GM21528 (cell line): ENCODE results near the gene NOTCH3.

ENCODE experiments used
- ATAC-seq: cut with Tn5 transposase; IDR thresholded peaks from one replicate; pipeline ENCODE4 v1.9.1; 2021; ENCODE audit warnings: mild to moderate bottlenecking, moderate library complexity; ENCODE audit not compliant: unreplicated experiment, low FRiP score

NOTCH3 gene

DNA sequence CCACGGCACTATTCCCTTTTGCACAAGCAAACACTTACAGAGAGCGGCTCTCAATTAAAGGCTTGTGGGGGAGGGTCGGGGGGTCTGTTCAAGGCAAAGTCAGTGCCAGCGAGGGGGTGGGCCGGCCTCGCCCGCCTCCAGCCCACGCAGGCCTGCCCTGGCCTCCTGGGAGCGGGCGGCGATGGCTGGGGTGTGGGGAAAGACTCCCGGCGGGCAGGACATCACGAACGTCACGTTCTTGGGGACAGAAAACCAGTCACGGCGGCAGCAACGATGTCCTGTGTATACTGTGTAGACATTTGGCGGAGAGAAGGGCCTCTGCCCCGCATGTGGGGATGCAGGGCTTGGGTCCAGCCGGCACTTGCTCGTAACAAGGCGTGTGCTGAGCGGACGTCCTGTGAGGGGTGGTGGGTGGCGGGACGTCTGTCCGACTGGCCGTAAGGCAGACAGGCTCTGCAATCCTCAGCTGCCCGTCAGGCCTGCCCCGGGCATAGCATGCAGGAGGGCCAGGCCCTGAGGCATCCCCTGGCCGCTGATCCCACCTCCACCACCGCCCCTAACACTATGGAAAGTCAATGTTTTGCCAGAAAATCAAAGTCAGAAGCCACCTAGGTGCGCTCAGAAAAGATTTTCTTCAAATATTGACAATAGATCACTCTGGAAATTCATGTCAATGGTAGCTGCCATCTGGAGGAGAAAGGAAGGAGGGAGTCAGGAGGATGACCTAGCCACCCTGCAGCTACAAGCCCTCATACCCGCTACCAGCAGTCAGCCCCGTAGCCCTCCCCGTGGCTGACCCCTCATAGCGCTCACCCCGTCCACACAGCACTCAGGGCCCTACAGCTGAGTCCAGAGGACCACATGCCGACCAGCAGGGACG is 37.2 kb upstream of the NOTCH3 start:
- no peak for ATAC-seq

DNA sequence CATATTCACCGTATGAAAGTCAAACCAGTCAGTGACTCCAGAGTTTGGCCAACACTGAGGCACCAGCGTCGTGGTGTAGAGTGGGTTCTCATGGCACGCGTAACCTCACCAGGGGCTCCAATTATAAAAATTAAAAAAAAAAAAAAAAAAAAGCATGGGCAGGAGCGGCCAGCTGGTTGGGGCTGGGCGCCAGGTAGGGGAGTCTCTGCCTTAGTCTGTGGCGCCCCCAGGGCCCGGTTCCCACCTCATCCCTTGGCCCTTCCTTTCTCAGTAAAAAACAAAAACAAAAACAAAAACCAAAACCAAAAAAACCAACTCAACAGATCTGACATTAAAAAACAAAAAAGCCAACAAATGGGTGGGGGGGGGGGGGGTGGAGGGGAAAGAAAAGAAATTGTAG is 36.1 kb upstream of the NOTCH3 start:
- ATAC-seq = no peak

DNA sequence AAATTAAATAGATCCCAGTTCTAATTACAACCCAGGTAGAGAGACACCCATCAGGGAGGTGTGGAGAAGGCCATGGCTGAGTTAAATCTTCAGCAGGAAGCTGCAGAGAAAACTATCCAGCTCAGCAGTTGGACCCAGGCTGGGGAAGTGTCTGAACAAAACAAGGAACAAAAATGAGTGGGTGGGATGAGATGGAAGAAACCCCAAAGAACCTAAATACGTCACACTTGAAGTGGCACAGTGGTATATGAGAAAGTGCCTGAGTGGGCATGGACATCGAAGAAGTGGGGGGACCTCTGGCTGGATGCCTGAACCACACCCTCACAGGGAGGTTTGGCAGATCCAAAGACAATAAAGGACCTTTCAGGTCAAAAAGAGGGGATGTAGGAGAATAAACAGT is 35.0 kb upstream of the NOTCH3 start:
- ATAC-seq = no peak

GRCh38 chr19:15234431-15235130 is 33.8 kb upstream of the NOTCH3 start:
- no peak for ATAC-seq

DNA sequence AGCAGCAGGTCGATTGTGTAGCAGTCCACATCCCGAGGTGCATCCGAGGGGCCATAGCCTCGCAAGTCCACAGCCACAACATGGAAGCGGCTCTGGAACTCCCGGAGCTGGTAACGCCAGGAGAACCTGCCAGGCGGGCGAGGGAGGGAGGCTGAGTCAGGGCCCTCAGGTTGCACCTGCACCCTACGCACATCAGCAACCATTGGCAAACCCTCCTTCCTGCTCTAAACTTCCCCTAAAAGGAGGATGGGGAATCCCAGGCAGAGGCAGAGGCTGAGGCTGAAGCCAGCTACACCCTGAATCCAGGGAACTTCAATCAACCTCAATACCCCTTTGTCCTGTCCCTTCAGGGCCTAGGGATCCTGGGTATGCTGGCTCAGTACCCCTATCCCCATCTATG is 30.5 kb upstream of the NOTCH3 start:
- no peak for ATAC-seq

GRCh38 chr19:15227261-15227660 is 26.5 kb upstream of the NOTCH3 start:
- ATAC-seq = no peak

DNA sequence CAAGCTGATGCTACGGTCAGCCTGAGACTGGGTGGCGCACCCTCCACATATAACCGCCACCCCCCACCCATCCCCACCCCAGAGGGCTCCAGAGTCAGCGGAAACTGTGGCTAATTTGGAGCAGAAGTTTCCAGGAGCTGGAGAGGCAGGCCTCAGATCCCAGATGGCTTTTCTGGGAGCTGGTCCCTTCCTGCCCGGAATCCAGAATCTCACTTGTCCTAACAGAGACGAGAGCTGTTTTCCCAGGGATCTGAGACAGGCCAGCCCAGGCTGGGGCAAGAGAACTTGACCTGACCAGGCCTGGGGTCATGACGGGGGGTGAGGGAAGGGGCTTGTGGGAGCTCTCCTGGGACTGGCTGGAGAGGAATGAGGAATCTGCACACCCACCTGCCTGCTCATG is 25.0 kb upstream of the NOTCH3 start:
- no peak for ATAC-seq

- ATAC-seq = no peak
Measured at GRCh38 chr19:15223649-15224361, 23.0 kb upstream of the NOTCH3 start.

DNA sequence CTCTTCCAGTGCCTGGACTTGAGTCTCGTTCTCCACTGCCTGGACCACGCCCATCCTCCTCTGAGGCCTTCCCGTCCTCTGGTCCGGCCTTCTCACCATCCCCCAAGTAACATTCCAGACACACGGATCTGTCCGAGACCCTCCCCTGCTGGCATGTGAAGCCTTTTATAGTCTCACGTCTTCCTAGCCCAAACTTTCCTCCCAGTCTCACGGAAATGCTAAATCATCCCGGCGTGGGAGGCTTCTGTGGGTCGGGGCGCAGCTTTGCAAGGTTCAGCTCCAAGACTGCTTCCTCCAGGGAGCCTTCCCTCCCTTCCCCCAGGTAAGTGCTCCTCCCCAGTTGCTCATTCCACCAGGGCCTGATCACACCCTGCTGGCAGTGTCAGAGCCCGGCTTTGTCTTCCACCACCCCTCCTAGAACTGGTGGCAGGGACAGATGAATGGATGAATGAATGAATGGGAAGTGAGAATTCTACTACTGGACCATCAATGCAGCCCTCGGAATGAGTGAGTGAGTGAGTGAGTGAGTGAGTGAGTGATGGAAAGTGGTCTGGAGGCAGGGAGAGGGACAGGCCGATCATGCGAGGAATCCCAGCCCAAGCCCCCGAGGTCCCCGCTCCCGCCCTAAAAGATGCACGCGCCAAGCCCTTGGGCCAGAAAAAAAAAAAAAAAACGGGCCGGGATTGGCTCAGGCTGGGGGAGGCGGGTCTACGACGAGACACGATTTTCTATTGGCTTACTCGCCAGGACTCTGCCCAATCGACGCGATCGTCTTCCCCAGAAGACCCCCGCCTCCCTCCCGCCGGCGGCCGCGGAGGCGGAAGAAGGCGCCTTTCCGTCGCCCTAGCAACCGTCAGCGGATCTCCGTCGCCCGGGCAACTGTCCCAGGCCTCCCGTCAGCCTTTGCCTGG is 22.2 kb upstream of the NOTCH3 start:
- peak; percentile 79 for ATAC-seq

- no peak for ATAC-seq
Measured at GRCh38 chr19:15220833-15221232, 20.0 kb upstream of the NOTCH3 start.

- no peak for ATAC-seq
Measured at GRCh38 chr19:15218501-15218900, 17.7 kb upstream of the NOTCH3 start.

DNA sequence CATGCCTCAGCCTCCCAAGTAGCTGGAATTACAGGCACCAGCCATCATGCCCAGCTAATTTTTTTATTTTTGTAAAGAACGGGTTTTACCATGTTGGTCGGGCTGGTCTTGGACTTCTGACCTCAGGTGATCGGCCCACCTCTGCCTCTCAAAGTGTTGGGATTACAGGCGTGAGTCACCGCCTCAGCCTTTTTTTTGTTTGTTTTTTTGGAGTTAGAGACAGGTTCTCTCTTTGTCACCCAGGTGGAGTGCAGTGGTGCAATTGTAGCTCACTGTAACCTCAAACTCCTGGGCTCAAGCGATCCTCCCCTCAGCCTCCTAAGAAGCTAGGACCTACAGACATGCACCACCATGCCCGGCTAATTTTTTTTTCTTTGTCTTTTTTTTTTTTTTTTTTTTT is 15.6 kb upstream of the NOTCH3 start:
- ATAC-seq = no peak

- no peak for ATAC-seq
Measured at GRCh38 chr19:15213715-15214381, 13.1 kb upstream of the NOTCH3 start.

DNA sequence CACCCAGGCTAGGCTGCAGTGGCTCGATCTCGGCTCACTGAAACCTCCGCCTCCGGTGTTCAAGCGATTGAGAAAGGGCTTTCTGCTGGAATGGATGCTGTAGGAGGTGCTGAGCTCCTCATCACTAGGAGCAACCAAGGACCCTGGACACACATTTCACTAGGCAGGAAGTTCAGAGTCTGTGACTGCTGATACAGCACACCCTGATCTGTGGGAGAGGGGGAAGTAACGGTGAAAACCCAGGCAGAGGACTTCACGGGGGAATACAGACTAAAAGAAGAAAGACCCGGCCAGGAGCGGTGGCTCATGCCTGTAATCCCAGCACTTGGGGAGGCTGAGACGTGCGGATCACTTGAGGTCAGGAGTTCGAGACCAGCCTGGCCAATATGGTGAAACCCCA is 11.9 kb upstream of the NOTCH3 start:
- no peak for ATAC-seq

GRCh38 chr19:15210323-15210781 is 9.6 kb upstream of the NOTCH3 start:
- ATAC-seq = no peak

- no peak for ATAC-seq
Measured at GRCh38 chr19:15201374-15202023, 704 bp upstream of the NOTCH3 start.

GRCh38 chr19:15199661-15200552 is 888 bp downstream of the NOTCH3 start:
- ATAC-seq = no peak
